ENCODE results near the gene TTC27.
"Not testable (repeated sequence)": the region's sequence is repeated elsewhere in the genome, so short reads cannot be mapped to it uniquely, and the experiment has no call there.

Gene TTC27

DNA sequence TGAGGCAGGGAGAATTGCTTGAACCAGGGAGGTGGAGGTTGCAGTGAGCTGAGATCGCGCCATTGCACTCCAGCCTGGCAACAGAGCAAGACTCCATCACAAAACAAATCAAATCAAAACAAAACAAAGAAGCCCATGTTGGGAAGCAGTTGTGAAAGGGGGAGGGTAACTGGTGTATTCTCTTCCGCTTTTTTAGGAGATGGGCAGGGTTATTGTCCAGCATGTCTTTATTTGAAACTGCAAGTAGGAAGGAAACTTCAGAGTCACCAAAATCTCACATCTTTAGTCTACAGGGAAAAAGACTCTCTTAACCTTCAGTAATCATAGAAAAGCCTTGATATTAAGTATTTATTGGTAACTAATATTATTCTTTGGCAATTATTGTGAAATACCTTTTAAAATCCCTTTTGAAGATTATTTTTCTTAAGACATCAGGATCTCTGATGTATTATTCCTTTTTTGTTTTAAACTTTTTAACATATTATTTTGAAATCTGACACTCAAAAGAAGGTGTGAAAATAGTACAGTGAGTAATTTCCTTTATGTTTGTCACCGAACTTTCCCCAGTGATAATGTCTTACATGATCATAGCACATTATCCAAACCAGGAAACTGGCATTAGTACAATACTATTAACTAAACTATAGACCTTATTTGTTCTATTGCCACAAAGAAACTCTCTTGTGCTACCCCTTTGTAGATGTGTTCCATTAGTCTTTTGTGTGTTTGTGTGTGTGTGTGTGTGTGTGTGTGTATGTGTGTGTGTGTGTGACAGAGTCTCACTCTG, 234.6 kb downstream of the TTC27 start:
- no peak for DNase-seq

DNA sequence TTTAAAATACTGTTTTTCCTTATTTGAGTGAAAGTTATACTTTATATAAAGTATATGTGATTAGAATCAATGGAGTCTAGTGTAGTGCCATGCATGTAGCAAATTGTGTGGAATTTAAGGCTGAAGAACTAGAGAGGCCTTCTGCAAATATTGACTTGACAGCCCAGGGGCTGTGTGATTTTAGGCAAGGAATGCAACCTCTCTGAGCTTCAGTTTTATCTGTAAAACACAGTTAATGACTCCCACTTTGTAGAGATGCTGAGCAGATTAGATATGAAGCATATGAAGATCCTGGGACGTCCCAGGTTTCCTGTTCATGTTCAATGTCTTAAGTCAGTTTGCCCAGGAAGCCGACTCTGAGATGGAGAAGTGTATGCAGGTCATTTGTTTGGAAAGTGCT, 235.5 kb downstream of the TTC27 start:
- no peak for DNase-seq

DNA sequence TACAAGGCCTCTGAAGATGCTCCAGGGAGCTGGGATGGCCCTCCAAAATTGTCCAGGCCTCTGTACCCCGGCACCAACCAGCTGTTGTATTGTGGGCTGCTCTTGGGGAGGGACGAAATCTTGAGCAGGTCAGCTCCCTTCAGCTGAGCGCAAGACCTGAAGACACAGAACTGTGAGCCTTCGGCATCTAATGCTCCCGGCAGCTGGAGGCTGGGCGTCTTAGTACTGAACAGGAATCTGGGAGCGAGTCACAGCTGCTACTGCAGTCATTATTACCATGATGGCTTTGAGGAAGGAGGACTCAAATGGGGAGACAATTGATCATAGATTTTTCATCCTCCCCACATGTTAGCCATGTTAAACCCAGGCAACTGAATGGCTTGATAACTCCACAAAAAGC, 236.0 kb downstream of the TTC27 start:
- DNase-seq: no peak

DNA sequence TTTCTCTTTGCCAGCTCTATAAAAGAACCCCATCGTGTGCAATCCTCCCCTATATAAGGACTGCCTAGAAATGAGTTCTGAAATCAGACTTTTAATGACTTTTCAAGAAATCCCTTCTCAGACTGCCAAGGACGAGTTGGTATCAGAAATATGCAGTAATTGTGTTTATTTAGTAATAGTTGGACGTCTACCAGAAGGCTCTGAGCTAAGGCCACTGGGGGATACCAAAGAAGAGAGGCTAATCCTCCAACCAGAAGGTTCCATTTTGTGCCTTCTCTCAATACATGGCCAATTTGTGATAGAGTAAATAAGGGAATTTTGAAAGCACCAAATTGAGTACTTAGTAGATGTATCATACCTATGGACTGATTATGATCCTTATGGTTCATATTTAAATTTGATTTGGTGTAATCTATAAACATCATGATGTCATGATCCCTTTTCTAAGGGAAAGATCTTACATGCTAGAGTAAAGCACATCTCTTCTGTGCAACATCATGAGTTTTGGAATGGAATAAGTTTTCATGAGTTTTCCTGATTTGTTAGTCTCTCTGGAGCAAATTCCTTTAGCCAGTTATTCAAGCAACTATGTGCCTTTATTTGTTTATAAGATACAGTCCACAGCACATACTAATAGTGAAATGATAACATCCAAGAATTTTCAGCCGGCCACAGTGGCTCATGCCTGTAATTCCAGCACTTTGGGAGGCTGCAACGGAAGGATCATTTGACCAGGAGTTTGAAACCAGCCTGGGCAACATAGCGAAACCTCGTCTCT, 236.7 kb downstream of the TTC27 start:
- no peak for DNase-seq

DNA sequence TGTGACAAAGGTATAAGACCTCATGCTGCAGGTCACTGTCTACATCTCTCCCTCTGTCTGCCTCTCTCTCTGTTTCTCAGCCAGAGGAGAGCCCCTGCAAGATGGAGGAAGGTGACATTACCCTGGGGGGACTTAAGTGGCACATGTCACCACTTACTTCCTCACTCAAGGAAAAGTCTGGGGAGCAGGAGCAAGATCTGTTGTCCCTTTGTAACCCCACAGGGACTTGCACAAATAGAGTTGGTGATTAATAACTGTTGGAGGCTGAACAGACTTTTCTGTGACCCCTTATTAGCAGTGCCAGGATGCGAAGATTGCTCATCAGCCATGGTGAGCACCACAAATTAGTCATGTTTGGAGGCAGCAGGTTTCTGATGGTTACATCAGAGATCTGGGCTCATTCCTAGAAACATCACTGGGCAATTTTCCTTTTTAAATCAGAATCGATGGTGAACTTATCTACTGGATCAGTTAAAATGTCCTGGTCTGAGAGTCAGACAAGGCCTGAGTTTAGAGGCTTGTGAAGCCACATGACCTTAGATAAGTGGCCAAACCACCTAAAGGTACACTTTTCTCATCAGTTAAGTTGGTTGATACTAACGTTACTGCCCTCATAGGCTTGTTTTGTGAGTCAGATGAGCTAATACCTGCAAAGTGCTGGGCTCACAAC, 237.7 kb downstream of the TTC27 start:
- DNase-seq: no peak

DNA sequence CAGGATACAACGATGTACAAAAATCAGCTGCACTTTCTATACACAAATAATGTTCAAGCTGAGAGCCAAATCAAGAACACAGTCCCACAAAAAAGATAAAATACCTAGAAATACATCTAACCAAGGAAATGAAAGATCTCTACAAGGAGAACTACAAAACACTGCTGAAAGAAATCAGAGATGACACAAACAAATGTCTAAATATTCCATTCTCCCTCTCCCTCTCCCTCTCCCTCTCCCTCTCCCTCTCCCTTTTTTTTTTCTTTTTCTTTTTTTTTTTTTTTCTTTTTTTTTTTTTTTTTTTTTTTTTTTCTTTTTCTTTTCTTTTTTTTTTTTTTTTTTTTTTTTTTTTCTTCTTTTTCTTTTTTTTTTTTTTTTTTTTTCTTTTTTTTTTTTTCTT, 238.6 kb downstream of the TTC27 start:
- not testable (repeated sequence) for DNase-seq

Measured in activated naive CD4-positive, alpha-beta T cell treated with Interleukin-2 at 50 U/mL for 16 hours (primary cell).